Measurements from ENCODE around the gene ZNF93. TPM values are rescaled to one million over a fixed set of nuclear protein-coding genes. Genes with fewer than 3 reads are reported as not detected.

Gene ZNF93
- polyA plus RNA-seq, 3 donors: 2.4 to 4.6 (median 2.8) TPM

- intact Hi-C loops (cut with micrococcal nuclease): loop anchor here in 1 of 2 donors (10.0 kb wide), 1 partner anchor 245 kb away; the partner anchor contains the start of genes ATP13A1 and ZNF101
- peaks cover 48 to 67% of the 10 kb centered on the region in 2 donors for H3K36me3 Mint-ChIP-seq
- no peak for TF ChIP-seq CTCF (IDR thresholded peaks at IDR 0.05)
- WGBS (ENCODE audit: insufficient coverage): no CpG with 5 or more reads among the region's 2 CpGs
- H3K4me1 Mint-ChIP-seq: no peaks in the 10 kb centered on the region
- H3K9me3 ChIP-seq (replicated peaks in 1 of 2; ENCODE audit: control insufficient read depth in 1 of 2, insufficient read depth in 1 of 2, low read length in 2 of 2): peaks cover 38 to 96% of the 10 kb centered on the region in 2 donors
- H3K27ac ChIP-seq (ENCODE audit: low read depth in 1 of 2, low read length in 2 of 2): no peak overlapping the region
- H3K4me3 Mint-ChIP-seq: no peak overlapping the region
- H4K20me1 ChIP-seq (ENCODE audit: insufficient read depth, low read length): no peaks in the 10 kb centered on the region
- H3K36me3 ChIP-seq (replicated peaks in 1 of 2; ENCODE audit: control insufficient read depth in 1 of 2, insufficient read depth in 2 of 2, low read length in 2 of 2): peaks cover 2 to 73% of the 10 kb centered on the region in 2 donors
- H3K79me2 ChIP-seq (ENCODE audit: insufficient read depth, low read length): peaks cover 61% of the 10 kb centered on the region
- H3K27ac Mint-ChIP-seq: no peak overlapping the region
- no peak for DNase-seq
- no peak overlapping the region for H3K4me3 ChIP-seq (replicated peaks in 1 of 3; ENCODE audit: low read depth in 2 of 3, low read length in 3 of 3)
- no peaks in the 10 kb centered on the region for H3K27me3 Mint-ChIP-seq (ENCODE audit: low read depth in 3 of 3)
- H3K4me2 ChIP-seq (replicated peaks; ENCODE audit: extremely low read depth, low read length, poor library complexity, severe bottlenecking): no peak overlapping the region
- no peak overlapping the region for H3K9ac ChIP-seq (ENCODE audit: insufficient read depth, low read length, poor library complexity, severe bottlenecking)
- no peaks in the 10 kb centered on the region for H3K4me1 ChIP-seq (ENCODE audit: control insufficient read depth in 1 of 2, insufficient read depth in 2 of 2, low read length in 2 of 2)
- no peaks in the 10 kb centered on the region for H3K27me3 ChIP-seq (ENCODE audit: control insufficient read depth in 2 of 2, insufficient read depth in 2 of 2, low read length in 2 of 2)
- H2AFZ ChIP-seq (ENCODE audit: insufficient read depth, low read depth, low read length, poor library complexity, severe bottlenecking): no peak overlapping the region
- peaks cover 33 to 88% (median 75%) of the 10 kb centered on the region in 7 donors for H3K9me3 Mint-ChIP-seq
Observed at GRCh38 chr19:19909654-19910053, 8.9 kb downstream of the ZNF93 start.

- H3K4me1 Mint-ChIP-seq: no peaks in the 10 kb centered on the region
- H3K27ac Mint-ChIP-seq: no peak overlapping the region
- Histone ChIP-seq H3K4me1 (ENCODE audit: control insufficient read depth in 1 of 2, insufficient read depth in 2 of 2, low read length in 2 of 2) (no peaks in the 10 kb centered on the region), H4K20me1 (ENCODE audit: insufficient read depth, low read length) (no peaks in the 10 kb centered on the region), H3K36me3 (replicated peaks in 1 of 2; ENCODE audit: control insufficient read depth in 1 of 2, insufficient read depth in 2 of 2, low read length in 2 of 2) (peaks cover 2 to 76% of the 10 kb centered on the region in 2 donors), H3K27ac (ENCODE audit: low read depth in 1 of 2, low read length in 2 of 2) (no peak overlapping the region), H3K27me3 (ENCODE audit: control insufficient read depth in 2 of 2, insufficient read depth in 2 of 2, low read length in 2 of 2) (no peaks in the 10 kb centered on the region), H2AFZ (ENCODE audit: insufficient read depth, low read depth, low read length, poor library complexity, severe bottlenecking) (no peak overlapping the region), H3K4me2 (replicated peaks; ENCODE audit: extremely low read depth, low read length, poor library complexity, severe bottlenecking) (no peak overlapping the region), H3K79me2 (ENCODE audit: insufficient read depth, low read length) (peaks cover 46% of the 10 kb centered on the region), H3K9me3 (replicated peaks in 1 of 2; ENCODE audit: control insufficient read depth in 1 of 2, insufficient read depth in 1 of 2, low read length in 2 of 2) (peaks cover 36 to 96% of the 10 kb centered on the region in 2 donors), H3K9ac (ENCODE audit: insufficient read depth, low read length, poor library complexity, severe bottlenecking) (no peak overlapping the region), H3K4me3 (replicated peaks in 1 of 3; ENCODE audit: low read depth in 2 of 3, low read length in 3 of 3) (peak overlapping the region in 1 of 3 experiments; percentile 8)
- no peak for DNase-seq
- no peak overlapping the region for H3K4me3 Mint-ChIP-seq
- intact Hi-C loops (cut with micrococcal nuclease): no loop called here
- H3K36me3 Mint-ChIP-seq: peaks cover 47 to 68% of the 10 kb centered on the region in 2 donors
- WGBS (ENCODE audit: insufficient coverage): no CpG with 5 or more reads among the region's 1 CpG
- H3K9me3 Mint-ChIP-seq: peaks cover 22 to 89% (median 75%) of the 10 kb centered on the region in 7 donors
- H3K27me3 Mint-ChIP-seq (ENCODE audit: low read depth in 3 of 3): no peaks in the 10 kb centered on the region
- no peak for TF ChIP-seq CTCF (IDR thresholded peaks at IDR 0.05)
Observed at GRCh38 chr19:19911150-19911549, 10.4 kb downstream of the ZNF93 start.

All from CD14-positive monocyte (primary cell).